Esophagus muscularis mucosa (tissue), 3 donors: Measurements from ENCODE around the gene NPC1.

Experiments used
- POLR2A ChIP-seq: fragments of 450-650 bp; IDR thresholded peaks from one replicate; pipeline ENCODE4 v1.6.1; 2017; ENCODE audit warnings: antibody characterized with exemption, moderate library complexity, mild to moderate bottlenecking, low read depth
- TF ChIP-seq, protein P1 (sequence below), 3 experiments: fragments of 200-600 bp in 2 of 3; fragments of 450-650 bp in 1 of 3; sonication (generic) in 2 of 3; IDR thresholded peaks; one replicate each; pipeline ENCODE4 v1.5.1; 2017 to 2019; ENCODE audit warnings: antibody characterized with exemption in 3 of 3, mild to moderate bottlenecking in 2 of 3, moderate library complexity in 1 of 3

DNA sequence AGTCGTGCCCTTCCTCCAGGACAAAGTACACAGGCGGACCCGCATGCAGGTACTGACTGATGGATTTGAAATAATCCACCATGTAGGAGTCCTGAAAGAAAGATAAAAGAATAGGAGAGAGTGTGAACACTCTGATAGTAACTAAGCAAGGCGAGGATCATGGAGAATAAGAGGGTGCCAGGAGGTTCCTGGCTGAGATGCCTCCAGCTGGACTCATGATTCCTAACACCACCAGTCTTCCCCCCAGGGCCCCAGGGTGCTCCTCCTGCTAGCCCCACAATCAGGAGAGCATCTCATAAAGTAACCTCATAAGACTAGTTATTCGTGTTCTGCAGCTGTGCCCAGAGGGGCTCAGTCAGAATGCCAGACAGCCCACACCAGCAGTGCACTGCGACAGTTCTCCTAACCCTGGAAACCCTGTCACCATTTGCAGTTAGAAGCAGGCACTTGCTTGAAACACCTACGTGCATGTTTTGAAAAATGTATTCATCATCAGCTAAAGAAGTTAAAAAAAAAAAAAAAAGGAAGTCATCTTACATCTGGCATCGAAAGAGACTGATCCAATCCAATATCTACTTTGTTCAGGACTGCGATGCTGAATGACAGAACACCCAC, 46.3 kb downstream of the NPC1 start:
- no peak for TF ChIP-seq POLR2A
- TF ChIP-seq, protein P1, sequence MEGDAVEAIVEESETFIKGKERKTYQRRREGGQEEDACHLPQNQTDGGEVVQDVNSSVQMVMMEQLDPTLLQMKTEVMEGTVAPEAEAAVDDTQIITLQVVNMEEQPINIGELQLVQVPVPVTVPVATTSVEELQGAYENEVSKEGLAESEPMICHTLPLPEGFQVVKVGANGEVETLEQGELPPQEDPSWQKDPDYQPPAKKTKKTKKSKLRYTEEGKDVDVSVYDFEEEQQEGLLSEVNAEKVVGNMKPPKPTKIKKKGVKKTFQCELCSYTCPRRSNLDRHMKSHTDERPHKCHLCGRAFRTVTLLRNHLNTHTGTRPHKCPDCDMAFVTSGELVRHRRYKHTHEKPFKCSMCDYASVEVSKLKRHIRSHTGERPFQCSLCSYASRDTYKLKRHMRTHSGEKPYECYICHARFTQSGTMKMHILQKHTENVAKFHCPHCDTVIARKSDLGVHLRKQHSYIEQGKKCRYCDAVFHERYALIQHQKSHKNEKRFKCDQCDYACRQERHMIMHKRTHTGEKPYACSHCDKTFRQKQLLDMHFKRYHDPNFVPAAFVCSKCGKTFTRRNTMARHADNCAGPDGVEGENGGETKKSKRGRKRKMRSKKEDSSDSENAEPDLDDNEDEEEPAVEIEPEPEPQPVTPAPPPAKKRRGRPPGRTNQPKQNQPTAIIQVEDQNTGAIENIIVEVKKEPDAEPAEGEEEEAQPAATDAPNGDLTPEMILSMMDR (IDR thresholded peaks at IDR 0.05): no peak
